Measurements from ENCODE around the gene NUDT19.

DNA sequence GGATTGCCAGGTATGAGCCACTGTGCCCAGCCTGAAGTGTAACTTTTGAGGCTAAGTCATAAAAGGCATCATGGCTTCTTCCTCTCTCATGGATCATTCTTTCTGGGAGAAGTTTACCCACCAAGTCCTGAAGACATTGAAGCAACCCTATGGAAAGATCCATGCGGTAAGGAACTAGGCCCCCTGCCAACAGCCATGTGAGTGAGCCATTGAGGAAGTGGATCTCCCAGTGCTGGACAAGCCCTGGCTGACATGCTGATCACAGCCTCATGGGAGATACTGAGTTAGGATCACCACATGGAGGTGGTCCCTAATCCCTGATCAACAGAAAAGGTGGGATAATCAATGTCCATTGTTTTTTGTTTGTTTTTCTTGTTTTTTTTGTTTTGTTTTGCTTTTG is 3.3 kb upstream of the NUDT19 start:
- TF ChIP-seq POLR2A (IDR thresholded peaks at IDR 0.05) = no peak
- TF ChIP-seq, protein P1, sequence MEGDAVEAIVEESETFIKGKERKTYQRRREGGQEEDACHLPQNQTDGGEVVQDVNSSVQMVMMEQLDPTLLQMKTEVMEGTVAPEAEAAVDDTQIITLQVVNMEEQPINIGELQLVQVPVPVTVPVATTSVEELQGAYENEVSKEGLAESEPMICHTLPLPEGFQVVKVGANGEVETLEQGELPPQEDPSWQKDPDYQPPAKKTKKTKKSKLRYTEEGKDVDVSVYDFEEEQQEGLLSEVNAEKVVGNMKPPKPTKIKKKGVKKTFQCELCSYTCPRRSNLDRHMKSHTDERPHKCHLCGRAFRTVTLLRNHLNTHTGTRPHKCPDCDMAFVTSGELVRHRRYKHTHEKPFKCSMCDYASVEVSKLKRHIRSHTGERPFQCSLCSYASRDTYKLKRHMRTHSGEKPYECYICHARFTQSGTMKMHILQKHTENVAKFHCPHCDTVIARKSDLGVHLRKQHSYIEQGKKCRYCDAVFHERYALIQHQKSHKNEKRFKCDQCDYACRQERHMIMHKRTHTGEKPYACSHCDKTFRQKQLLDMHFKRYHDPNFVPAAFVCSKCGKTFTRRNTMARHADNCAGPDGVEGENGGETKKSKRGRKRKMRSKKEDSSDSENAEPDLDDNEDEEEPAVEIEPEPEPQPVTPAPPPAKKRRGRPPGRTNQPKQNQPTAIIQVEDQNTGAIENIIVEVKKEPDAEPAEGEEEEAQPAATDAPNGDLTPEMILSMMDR (IDR thresholded peaks at IDR 0.05) = no peak

Data from thyroid gland (tissue), 4 donors.